ENCODE data around the gene DGKE. TPM values are rescaled to one million over a fixed set of nuclear protein-coding genes. Genes with fewer than 3 reads are reported as not detected.
A peak's percentile ranks its signal among the peaks of the same experiment; 100 is the strongest.

The DGKE gene
- total RNA-seq, 1 donor from 2014 or later = 10.4 TPM

- no peak for DNase-seq (ENCODE audit: low spot score)
Measured at GRCh38 chr17:56890390-56890789, 56.4 kb downstream of the DGKE start.

GRCh38 chr17:56890906-56891674 is 57.1 kb downstream of the DGKE start:
- DNase-seq (ENCODE audit: low spot score) = no peak

- no peak for DNase-seq (ENCODE audit: low spot score)
Measured at GRCh38 chr17:56891751-56892150, 57.8 kb downstream of the DGKE start.

GRCh38 chr17:56892333-56892732 is 58.4 kb downstream of the DGKE start:
- no peak for DNase-seq (ENCODE audit: low spot score)

GRCh38 chr17:56893503-56893902 is 59.6 kb downstream of the DGKE start:
- DNase-seq (ENCODE audit: low spot score) = no peak

GRCh38 chr17:56894859-56895455 is 61.0 kb downstream of the DGKE start:
- no peak for DNase-seq (ENCODE audit: low spot score)

- DNase-seq (ENCODE audit: low spot score) = no peak
Measured at GRCh38 chr17:56896217-56896967, 62.4 kb downstream of the DGKE start.

- no peak for DNase-seq (ENCODE audit: low spot score)
Measured at GRCh38 chr17:56896968-56897359, 63.0 kb downstream of the DGKE start.

- no peak for DNase-seq (ENCODE audit: low spot score)
Measured at GRCh38 chr17:56897646-56898424, 63.9 kb downstream of the DGKE start.

GRCh38 chr17:56898874-56899273 is 64.9 kb downstream of the DGKE start:
- no peak for DNase-seq (ENCODE audit: low spot score)

GRCh38 chr17:56899403-56899802 is 65.5 kb downstream of the DGKE start:
- DNase-seq (ENCODE audit: low spot score) = no peak

- DNase-seq (ENCODE audit: low spot score) = no peak
Measured at GRCh38 chr17:56902348-56902747, 68.4 kb downstream of the DGKE start.

- no peak for DNase-seq (ENCODE audit: low spot score)
Measured at GRCh38 chr17:56903560-56903959, 69.6 kb downstream of the DGKE start.

GRCh38 chr17:56908001-56908542 is 74.1 kb downstream of the DGKE start:
- DNase-seq (ENCODE audit: low spot score) = peak; percentile 12

- no peak for DNase-seq (ENCODE audit: low spot score)
Measured at GRCh38 chr17:56909742-56910508, 76.0 kb downstream of the DGKE start.

GRCh38 chr17:56910509-56911235 is 76.7 kb downstream of the DGKE start:
- no peak for DNase-seq (ENCODE audit: low spot score)

- no peak for DNase-seq (ENCODE audit: low spot score)
Measured at GRCh38 chr17:56912105-56912999, 78.4 kb downstream of the DGKE start.

GRCh38 chr17:56913000-56913311 is 79.0 kb downstream of the DGKE start:
- DNase-seq (ENCODE audit: low spot score) = no peak

GRCh38 chr17:56913353-56913866 is 79.5 kb downstream of the DGKE start:
- no peak for DNase-seq (ENCODE audit: low spot score)
